HG03565 (cell line): Measurements from ENCODE around the gene FAM111A.

ENCODE experiments used
- ATAC-seq: cut with Tn5 transposase; IDR thresholded peaks from one replicate; pipeline ENCODE4 v1.9.1; 2021; ENCODE audit warnings: mild to moderate bottlenecking, moderate library complexity; ENCODE audit not compliant: unreplicated experiment

FAM111A gene

GRCh38 chr11:59197991-59198390 is 55.3 kb downstream of the FAM111A start:
- ATAC-seq, result no peak

- no peak for ATAC-seq
Measured at GRCh38 chr11:59198726-59199125, 56.1 kb downstream of the FAM111A start.

GRCh38 chr11:59199546-59200422 is 57.1 kb downstream of the FAM111A start:
- peak; percentile 55 for ATAC-seq

DNA sequence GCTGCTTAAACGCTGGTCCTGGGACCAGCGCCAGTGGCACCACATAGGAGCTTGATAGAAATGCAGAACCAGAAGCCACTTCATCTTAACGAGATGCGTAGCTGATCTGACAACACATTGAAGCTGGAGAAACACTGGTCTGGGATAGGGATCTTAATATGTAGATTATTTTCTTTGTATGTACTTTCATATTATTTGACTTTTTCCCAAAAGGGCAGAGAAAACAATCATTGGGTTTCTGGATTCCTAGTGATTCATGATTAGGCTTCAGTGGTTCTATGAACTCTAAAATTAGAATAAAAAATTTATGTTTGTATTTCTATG is 57.7 kb downstream of the FAM111A start:
- peak; percentile 35 for ATAC-seq

DNA sequence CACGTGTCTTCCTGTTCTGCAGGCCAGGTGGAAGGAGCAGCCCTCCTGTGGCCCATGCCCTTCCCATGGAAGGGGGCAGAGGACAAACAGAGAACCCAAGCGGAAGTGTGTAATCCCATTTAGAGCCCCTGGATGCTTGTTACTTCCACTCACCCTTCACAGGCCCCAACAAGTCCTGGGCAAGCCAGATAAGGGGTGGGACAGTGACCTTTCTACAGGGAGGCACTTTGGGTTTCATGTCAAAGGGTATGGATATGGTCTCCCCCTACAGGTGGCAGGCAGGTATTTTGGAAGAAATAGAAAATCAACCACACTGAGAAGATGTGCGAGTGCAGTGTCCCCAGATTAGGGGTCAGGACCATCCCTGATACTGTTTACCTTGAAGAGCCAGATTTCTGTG is 58.7 kb downstream of the FAM111A start:
- ATAC-seq, result no peak
